Measurements from ENCODE around the gene SLAIN1.
"Not testable (repeated sequence)": the region's sequence is repeated elsewhere in the genome, so short reads cannot be mapped to it uniquely, and the experiment has no call there.

SLAIN1 gene

GRCh38 chr13:77697217-77698103 is at the start of gene SLAIN1:
SLAIN1 (plus strand) TSS chr13:77697687; CDS start chr13:77697914, 227 bp downstream.
- FAIRE-seq = no peak

- no peak for FAIRE-seq
Measured at GRCh38 chr13:77650409-77650808, 47.1 kb upstream of the SLAIN1 start.

- no peak for FAIRE-seq
Measured at GRCh38 chr13:77653301-77653700, 44.2 kb upstream of the SLAIN1 start.

- not testable (repeated sequence) for FAIRE-seq
Measured at GRCh38 chr13:77660016-77660415, 37.5 kb upstream of the SLAIN1 start.

GRCh38 chr13:77660841-77661250 is 36.6 kb upstream of the SLAIN1 start:
- FAIRE-seq = no peak

GRCh38 chr13:77662301-77662700 is 35.2 kb upstream of the SLAIN1 start:
- FAIRE-seq = not testable (repeated sequence)

GRCh38 chr13:77662831-77663230 is 34.7 kb upstream of the SLAIN1 start:
- FAIRE-seq = not testable (repeated sequence)

- FAIRE-seq = no peak
Measured at GRCh38 chr13:77674852-77675251, 22.6 kb upstream of the SLAIN1 start.

GRCh38 chr13:77678691-77679235 is 18.7 kb upstream of the SLAIN1 start:
- no peak for FAIRE-seq

- FAIRE-seq = no peak
Measured at GRCh38 chr13:77687799-77688198, 9.7 kb upstream of the SLAIN1 start.

- no peak for FAIRE-seq
Measured at GRCh38 chr13:77691871-77692270, 5.6 kb upstream of the SLAIN1 start.

- no peak for FAIRE-seq
Measured at GRCh38 chr13:77692746-77693448, 4.6 kb upstream of the SLAIN1 start.

GRCh38 chr13:77693449-77693940 is 4.0 kb upstream of the SLAIN1 start:
- FAIRE-seq = no peak

- no peak for FAIRE-seq
Measured at GRCh38 chr13:77696006-77696878, 1.2 kb upstream of the SLAIN1 start.

- no peak for FAIRE-seq
Measured at GRCh38 chr13:77696879-77697216, 639 bp upstream of the SLAIN1 start.

- FAIRE-seq = no peak
Measured at GRCh38 chr13:77698201-77699058, 943 bp downstream of the SLAIN1 start.

- FAIRE-seq = no peak
Measured at GRCh38 chr13:77699059-77699680, 1.7 kb downstream of the SLAIN1 start.

GRCh38 chr13:77701305-77701704 is 3.8 kb downstream of the SLAIN1 start:
- peak; percentile 60 for FAIRE-seq

- FAIRE-seq = no peak
Measured at GRCh38 chr13:77702366-77702765, 4.9 kb downstream of the SLAIN1 start.

GRCh38 chr13:77703408-77703807 is 5.9 kb downstream of the SLAIN1 start:
- FAIRE-seq = no peak

Data from colon (tissue), 2 donors.